GM19099 (cell line): ENCODE results near the gene PEX26.

Experiments
- POLR2A ChIP-seq: IDR thresholded peaks from 3 replicates; pipeline ENCODE4 v1.6.1; 2011; ENCODE audit warnings: low read depth; ENCODE audit not compliant: insufficient read length; ENCODE audit errors: extremely low read depth

The PEX26 gene

DNA sequence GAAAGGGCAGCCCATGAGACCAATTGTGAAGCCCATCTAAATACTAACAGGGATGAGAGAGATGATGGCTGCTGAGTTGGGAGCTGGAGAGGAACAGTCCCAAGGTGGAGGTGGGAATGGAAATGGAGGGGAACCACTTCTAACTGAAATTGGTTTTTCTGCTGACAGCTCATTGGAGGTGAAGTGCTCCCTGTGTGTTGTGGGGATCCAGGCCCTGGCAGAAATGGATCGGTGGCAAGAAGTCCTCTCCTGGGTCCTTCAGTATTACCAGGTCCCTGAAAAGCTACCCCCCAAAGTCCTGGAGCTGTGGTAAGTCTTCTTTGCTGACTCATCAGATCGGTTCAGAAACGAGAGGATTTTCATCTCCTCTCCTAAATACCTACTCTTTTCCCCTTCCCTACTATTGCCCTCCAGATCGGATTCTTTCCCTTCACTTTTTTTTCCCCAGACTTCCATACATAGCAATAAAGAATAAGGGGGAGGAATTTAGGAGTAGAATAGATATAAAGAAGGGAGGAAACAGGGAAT lies 2.0 kb downstream of the PEX26 start:
- TF ChIP-seq POLR2A: no peak

DNA sequence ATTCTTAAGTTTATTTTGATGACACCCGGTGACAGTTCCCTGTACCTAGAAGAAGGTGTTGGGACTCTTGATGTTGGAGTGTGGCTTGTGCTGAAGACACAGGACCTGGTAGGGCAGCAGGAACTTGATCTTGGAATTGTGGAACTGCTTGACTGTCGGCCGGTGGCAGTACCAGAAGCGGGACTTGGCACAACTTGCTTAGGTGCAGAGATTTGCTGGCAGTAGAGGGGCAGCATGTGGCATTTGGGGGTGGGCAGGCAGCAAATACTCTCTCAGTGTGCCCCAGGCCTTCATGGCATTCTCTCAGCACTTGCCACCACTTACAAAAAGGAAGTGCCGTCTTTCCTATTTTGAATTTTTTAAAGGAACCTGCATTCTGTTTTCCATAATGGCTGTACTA lies 3.6 kb downstream of the PEX26 start:
- no peak for TF ChIP-seq POLR2A

DNA sequence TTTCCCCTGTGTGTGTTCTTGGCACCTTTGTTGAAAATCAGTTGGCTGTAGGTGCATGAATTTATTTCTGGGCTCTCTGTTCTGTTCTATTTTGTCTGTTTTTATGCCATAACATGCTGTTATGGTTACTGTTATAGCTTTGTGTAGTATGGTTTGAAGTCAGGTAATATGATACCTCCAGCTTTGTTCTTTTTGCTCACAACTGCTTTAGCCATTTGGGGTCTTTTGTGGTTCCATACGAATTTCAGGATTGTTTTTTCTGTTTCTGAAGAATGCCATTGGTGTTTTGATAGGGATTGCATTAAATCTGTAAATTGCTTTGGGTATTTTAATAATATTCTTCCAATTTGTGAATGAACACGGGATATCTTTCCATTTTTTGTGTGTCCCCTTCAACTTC lies 4.7 kb downstream of the PEX26 start:
- TF ChIP-seq POLR2A: no peak

DNA sequence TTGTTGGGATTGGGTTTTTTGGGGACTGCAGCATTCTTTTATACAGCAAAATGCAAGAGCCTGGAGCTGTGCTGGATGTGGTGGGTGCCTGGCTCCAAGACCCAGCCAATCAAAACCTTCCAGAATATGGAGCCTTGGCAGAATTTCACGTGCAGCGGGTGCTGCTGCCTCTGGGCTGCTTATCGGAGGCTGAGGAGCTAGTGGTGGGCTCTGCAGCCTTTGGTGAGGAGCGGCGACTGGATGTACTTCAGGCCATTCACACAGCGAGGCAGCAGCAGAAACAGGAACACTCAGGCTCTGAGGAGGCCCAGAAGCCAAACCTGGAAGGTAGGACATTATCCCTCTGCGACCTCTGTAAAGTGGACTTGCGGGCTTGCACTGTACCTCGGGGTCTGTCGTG lies 5.6 kb downstream of the PEX26 start:
- TF ChIP-seq POLR2A: no peak

- TF ChIP-seq POLR2A: no peak
Measured at GRCh38 chr22:18085188-18085587, 7.4 kb downstream of the PEX26 start.

DNA sequence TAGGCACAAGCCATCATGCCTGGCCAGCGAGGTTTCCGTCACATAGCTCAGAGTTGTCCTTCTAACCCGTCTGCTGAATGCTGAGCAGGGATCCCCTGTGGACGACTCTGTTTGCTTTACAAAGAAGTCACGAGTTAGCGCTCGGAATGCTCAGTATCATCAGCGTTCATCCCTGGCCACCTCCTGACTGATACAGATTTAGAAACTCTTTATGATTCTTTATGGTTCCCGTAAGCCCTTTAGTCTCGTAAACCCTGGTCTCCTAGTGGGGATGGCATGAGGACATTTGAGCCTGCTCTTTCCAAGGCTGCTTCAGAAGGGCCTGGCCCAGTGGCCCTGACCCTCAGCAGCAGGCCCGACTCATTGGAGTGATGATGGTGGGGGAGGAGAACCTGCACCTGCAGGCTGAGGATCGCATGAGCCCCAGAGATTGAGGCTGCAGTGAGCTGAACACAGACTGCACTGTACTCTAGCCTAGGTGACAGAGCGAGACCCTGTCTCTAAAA lies 9.6 kb downstream of the PEX26 start:
- no peak for TF ChIP-seq POLR2A

- TF ChIP-seq POLR2A: no peak
Measured at GRCh38 chr22:18088825-18089568, 11.2 kb downstream of the PEX26 start.

- no peak for TF ChIP-seq POLR2A
Measured at GRCh38 chr22:18090286-18090685, 12.5 kb downstream of the PEX26 start.

DNA sequence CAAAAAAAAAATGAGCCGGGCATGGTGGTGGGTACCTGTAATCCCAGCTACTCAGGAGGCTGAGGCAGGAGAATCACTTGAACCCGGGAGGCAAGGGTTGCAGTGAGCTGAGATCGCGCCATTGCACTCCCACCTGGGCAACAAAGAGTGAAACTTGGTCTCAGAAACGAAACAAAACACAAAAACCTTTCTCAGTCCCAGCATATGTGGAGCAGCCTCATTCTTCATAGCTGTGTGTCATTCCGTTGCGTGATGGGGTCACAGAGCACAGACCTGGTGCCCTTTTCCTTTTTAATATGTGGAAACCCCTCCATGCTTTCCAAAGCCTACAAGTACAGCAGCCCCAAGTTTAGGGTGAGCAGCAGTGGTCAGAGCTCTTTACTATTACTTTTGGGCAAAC lies 13.7 kb downstream of the PEX26 start:
- TF ChIP-seq POLR2A: no peak

- no peak for TF ChIP-seq POLR2A
Measured at GRCh38 chr22:18091916-18092526, 14.2 kb downstream of the PEX26 start.

GRCh38 chr22:18093661-18094060 lies 15.9 kb downstream of the PEX26 start:
- no peak for TF ChIP-seq POLR2A

GRCh38 chr22:18095101-18095805 lies 17.5 kb downstream of the PEX26 start:
- TF ChIP-seq POLR2A: no peak

DNA sequence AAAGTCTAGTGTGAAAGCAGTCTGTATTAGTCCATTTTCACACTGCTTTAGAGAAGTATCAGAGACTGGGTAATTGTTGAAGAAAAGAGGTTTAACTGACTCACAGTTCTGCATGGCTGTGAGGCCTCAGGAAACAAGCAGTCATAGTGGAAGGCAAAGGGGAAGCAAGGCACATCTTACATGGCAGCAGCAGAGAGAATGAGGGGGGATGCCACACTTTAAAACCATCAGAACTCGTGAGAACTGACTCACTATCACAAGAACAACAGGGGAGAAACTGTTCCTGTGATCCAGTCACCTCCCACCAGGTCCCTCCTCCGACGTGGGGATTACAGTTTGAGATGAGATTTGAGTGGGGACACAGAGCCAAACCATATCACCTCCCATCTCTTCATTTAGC lies 19.0 kb downstream of the PEX26 start:
- no peak for TF ChIP-seq POLR2A

GRCh38 chr22:18100781-18101180 lies 23.0 kb downstream of the PEX26 start:
- no peak for TF ChIP-seq POLR2A

- no peak for TF ChIP-seq POLR2A
Measured at GRCh38 chr22:18101536-18101935, 23.7 kb downstream of the PEX26 start.

DNA sequence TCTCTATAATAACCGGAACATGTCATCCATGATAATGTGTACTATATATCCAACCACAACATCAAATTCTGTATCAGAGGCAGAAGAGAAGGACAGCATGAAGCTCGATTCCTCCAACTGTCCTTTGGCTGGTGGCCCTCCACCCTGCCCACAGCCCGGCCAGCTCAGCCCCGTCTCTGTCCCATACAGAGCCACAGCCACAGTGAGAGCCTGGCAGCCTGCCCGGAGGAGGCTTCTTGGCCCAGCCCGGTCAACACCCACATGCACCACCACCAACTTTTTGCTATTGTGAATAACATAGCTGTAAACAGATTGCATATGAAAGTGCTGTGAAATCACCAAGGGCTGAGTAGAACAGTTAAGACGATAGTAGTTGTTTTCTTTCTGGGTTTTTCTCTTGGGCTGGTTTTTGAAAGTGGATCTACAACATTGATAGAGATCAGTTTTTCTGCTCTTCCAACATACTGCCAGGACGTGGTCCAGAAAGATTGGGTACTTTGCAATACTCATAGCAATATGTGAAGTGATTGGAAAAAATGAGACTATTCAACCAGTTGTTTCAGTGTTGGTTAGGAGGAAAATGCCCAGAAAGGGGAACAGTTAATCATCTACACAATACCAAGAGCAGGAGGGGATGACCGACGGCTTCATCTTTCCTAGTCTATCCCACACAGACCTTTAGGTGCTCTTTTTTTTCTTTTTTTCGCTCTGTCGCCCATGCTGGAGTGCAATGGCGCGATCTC lies 25.9 kb downstream of the PEX26 start:
- TF ChIP-seq POLR2A: no peak

DNA sequence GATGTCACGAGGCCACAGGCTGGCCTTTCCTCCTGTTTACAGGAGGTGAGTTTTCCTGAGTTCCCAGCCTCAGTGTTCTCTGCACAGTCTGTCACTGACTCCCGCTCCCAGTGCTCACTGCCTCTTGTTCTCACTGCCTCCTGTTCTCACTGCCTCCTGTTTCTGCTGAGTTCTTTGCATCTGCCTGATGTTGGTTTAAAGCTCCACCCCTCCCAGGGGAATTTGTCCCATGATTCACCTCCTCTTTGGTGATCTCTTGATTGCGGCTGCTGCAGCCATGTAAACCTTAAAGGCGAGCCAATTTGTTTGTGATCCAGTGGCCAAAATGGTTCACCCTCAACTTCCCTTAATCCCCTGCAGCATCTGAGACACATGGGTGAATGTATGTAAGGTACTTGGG lies 26.8 kb downstream of the PEX26 start:
- no peak for TF ChIP-seq POLR2A
